Measurements from ENCODE around the gene TMEM11.

GRCh38 chr17:21161498-21162393, 52.2 kb downstream of the TMEM11 start:
- TF ChIP-seq, protein P1, sequence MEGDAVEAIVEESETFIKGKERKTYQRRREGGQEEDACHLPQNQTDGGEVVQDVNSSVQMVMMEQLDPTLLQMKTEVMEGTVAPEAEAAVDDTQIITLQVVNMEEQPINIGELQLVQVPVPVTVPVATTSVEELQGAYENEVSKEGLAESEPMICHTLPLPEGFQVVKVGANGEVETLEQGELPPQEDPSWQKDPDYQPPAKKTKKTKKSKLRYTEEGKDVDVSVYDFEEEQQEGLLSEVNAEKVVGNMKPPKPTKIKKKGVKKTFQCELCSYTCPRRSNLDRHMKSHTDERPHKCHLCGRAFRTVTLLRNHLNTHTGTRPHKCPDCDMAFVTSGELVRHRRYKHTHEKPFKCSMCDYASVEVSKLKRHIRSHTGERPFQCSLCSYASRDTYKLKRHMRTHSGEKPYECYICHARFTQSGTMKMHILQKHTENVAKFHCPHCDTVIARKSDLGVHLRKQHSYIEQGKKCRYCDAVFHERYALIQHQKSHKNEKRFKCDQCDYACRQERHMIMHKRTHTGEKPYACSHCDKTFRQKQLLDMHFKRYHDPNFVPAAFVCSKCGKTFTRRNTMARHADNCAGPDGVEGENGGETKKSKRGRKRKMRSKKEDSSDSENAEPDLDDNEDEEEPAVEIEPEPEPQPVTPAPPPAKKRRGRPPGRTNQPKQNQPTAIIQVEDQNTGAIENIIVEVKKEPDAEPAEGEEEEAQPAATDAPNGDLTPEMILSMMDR (optimal IDR thresholded peaks at IDR 0.05 in 1 of 3, IDR thresholded peaks at IDR 0.05 in 1 of 3, conservative IDR thresholded peaks at IDR 0.05 in 1 of 3; ENCODE audit: extremely low read depth in 1 of 3, insufficient read depth in 2 of 3, low read length in 3 of 3) = no peak
- no peak for TF ChIP-seq EZH2 (IDR thresholded peaks at IDR 0.05; ENCODE audit: low read length)

Data from keratinocyte (primary cell).